Stimulated activated CD8-positive, alpha-beta memory T cell treated with anti-CD3 and anti-CD28 coated beads, Interleukin-15, amount 100 ng/mL, for 48 hours (primary cell): ENCODE measurements around the gene BOLA1.
"Not testable (repeated sequence)": the region's sequence is repeated elsewhere in the genome, so short reads cannot be mapped to it uniquely, and the experiment has no call there.

ENCODE experiments used
- DNase-seq, 2 donors: peaks; one replicate each; pipeline ENCODE4 v3.0.0-alpha.2; 2020; ENCODE audit warnings: low read depth in 2 of 2

The BOLA1 gene

DNA sequence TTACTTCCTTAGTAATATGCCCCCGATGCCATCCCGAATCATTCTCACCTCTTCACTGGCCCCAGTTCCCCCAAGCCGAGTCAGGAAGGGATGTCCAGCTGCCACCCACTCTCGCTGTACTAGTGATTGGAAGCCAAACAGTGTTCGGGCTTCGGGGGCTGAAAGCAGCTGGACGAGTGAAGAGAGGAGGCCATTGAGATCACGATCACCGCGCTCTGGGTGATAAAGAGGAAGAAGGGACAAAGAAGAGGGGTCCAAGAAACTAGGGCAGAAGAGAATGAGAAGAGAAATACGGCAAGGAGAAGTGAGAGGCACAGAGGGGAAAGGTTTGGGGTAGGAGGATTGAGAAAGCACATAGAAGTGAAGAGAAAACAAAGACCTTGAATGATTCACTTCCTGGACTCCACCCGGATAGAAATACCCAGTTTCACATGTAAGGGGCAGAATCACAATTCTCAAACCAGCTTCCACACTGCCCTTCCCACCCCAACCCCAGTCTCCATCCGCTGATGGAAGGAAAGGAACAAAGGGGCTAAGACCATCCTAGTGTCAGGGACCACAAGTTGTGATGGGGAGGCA is 31.9 kb downstream of the BOLA1 start:
- no peak for DNase-seq

DNA sequence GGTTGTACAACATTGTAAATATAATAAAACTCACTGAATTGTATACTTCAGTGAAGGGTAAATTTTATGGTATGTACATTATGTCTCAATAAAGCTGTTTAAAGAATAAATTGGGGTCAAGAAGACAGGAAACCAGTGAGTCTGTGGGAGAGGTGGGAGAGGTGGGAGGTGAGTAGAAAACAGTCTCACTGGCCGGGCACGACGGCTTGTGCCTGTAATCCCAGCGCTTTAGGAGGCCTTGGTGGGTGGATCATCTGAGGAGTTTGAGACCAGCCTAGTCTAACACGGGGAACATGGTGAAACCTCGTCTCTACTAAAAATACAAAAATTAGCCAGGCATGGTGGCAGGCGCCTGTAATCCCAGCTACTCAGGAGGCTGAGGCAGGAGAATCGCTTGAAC is 33.1 kb downstream of the BOLA1 start:
- no peak for DNase-seq

DNA sequence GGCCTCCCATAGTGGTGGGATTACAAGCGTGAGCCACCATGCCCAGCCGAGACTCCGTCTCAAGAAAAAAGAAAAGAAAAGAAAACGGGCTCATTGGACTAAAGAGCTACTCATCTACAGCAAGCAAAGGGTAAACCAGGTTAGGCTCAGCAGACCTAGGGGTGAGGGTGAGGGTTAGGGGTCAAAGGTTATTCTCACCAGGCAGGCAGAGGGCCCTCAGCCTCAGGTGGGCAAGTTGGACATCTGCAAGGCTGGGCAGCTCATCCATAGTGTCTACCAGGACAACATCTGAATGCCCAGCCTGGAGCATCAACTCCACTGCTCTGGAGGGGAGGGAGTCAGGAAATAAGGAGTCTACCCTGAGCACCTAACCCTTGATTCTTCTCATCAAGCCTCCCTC is 33.8 kb downstream of the BOLA1 start:
- no peak for DNase-seq

DNA sequence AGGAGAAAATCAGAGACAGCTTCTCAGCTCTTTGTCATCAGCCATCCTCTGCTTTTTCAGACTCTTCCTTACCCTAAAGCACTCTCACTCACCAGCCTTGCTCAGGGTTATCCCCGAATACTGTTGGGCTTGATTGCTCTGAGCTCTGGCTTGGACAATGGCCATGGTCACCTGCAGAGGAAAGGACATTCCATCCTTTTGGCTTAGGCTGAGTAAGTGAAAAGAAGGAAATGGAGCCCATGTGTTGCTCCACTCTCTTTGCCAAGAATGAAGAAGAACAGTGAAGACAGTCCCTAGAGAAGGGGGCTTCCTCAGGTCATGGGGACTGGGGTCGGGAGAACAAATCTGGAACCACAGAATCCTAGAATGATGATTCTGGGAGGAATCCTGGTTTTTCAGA is 35.0 kb downstream of the BOLA1 start:
- DNase-seq, result no peak

DNA sequence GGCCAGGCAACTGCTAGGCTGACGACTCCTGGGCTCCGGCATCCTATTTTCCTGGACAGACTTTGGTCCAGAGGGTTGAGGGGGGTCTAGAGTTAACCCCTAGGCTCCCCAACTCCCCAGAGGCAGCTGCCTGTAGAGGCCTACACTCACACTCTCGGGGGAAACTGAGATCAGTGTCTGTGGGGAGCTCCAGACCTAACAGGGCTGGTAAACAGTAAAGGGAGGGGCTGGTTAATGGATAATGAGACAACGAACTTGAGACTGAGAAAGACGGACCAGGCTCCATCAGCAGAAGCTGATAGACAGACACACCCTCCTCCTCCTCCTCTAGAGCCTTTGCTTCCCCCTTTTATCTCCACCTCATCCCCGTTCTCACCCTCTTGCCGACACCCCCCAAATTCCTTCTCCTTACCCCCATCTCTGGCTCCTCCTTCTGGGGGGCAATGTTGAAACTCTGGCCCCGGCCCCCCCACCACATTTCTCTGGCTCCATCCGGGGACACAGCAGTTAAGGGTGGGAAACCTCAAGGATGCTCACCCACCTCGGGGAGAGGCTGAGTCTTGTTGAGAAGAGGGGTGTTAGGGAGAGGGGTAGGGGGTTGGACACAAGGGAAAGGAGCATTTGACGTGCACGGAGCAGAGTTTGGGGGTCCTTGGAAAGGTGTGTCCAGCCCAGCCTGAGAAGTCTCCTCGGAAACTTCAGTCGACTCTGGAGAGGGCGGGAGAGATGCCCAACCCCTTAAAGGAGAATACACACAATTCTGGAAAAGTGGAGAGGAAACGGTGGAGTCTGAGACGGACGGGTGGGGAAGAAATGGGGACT is 37.0 kb downstream of the BOLA1 start, which contains the start of gene MTMR11:
Gene MTMR11, minus strand, starts transcription at position 710 of the 822 bp plus-strand sequence. Its CDS starts 232 bp downstream, at position 478.
- no peak for DNase-seq

DNA sequence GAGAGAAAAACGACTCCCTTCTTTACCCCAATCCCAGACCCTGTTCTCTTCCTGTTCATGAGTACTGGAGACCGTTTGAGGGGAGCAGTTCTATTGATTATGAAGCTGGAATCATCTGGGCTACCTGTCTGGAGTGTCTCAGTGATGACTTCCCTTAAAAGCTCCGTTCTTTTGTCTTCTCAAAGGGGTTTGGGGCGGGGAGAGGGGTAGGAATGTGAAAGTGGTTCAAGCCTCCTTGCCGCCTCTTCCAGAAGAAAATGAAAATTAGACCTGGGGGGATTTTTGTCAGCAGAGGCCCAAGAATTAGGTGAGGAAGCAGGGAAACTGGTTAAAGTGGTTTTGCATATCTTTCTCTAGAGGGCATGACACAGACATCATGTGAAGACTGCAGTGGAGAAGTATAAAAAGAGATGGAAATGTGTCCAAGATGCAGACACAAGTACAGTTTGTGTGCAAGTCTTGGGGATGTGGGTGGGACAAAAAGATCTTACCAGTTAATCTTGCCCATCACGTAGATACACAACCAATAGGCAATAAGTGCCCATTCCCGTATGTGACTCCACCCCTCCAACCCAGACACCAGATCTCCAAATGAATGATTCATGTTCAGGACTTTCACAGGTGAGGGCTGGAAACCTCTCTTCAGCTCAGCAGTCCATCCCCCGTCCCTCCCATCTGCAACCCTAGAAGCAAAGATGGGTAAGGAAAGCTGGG is 37.8 kb downstream of the BOLA1 start:
- DNase-seq, result no peak

DNA sequence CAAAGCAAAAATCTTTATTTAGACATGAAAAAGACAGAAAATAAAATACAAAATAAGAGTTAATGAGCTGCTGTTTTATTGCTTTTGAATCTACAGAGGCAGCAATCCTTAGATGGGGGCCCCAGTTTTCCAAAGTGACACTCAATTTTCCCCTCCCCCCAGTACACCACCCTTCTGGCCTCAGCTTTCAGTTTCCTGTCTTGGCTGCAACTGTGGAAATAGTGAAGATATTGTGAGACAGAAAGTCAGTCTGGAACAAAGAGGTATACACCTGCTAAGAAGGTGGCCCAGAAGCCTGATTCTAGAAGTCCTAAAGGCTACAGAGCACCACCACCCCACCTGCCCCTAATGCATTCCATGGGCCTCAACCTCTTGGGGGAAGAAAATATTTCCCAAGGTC is 38.4 kb downstream of the BOLA1 start:
- DNase-seq, result no peak

DNA sequence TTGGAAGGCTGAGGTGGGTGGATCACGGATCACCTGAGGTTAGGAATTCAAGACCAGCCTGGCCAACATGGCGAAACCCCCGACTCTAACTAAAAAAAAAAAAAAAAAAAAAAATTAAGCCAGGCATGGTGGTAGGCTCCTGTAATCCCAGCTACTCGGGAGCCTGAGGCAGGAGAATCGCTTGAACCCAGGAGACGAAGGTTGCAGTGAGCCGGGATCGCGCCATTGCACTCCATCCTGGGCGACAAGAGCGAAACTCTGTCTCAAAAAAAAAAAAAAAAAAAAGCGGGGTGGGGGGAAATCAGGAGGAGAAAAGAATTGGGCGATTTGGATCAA is 39.3 kb downstream of the BOLA1 start:
- not testable (repeated sequence) for DNase-seq

DNA sequence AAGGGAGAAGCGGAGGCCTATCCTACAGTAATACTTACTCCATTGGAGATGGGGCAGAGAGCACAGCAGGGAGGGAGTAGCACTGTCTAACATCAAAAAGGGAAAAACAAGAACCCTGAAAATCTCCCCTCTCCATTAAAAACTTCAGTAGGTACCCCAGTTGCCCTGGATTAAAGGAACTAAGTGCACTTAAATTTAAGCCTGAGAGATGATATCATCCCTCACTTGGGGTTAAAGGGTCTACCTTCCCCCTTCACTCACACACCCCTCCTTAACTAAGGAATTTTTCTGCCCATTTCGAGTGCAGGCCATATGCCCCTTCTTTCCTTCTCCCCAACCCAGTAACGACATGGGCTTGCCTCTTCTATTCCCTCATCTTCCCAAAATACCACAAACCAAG is 41.1 kb downstream of the BOLA1 start:
- DNase-seq, result no peak

DNA sequence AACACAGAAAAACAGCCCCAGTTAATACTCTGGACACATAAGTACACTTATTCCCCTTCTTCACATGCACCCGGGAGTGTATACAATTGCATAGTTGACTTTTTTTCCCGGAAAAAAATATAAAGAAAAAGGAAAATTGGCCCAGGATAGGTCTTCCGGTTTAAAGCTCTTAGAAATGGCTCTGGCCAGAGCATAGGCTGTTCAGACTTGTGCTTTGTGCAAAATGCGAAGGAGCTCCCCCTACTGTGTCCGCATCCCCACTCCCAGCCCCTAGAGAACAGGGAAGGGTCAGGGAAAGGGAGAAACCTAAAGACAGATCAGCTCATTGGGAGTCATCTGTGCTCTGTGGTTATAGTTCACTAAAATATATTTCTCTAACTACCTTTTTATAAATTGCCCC is 42.8 kb downstream of the BOLA1 start:
- DNase-seq, result no peak

DNA sequence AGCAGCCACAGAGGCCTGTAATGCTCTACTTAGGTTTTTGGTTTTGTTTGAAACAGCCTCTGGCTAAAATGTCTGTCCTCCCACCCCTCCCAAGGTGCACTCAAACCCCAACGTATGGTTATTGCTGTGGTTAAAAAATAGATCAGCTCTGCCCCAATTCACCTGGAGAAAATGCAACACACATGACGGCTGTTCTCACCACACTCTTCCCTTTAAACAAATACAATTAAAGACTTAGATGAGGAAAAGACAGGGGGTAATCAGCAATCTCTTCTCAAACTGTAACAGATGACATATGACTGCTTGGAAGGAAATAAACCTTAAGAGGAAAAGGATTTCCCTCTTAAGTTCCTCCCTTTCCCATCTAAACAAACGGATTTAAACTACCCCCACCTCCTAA is 43.5 kb downstream of the BOLA1 start:
- DNase-seq, result no peak

DNA sequence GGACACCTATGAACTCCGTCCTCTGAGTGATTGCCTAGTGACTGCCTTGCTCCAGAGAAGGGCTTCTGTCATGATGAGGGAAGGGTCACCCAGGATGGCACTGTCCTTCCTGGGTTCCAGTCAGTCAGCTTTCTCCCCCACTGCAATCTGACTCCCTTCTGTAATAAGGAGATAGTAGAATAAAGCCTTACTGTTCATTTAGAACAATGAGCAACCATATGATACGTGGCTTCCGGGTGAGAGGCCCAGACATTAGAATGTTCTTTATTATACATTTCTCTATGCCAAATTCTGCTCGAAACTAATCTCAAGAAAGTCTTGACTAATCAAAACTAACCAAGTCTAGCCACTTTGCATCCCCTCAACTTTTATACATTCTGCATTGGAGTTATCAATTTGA is 45.8 kb downstream of the BOLA1 start:
- DNase-seq, result no peak

DNA sequence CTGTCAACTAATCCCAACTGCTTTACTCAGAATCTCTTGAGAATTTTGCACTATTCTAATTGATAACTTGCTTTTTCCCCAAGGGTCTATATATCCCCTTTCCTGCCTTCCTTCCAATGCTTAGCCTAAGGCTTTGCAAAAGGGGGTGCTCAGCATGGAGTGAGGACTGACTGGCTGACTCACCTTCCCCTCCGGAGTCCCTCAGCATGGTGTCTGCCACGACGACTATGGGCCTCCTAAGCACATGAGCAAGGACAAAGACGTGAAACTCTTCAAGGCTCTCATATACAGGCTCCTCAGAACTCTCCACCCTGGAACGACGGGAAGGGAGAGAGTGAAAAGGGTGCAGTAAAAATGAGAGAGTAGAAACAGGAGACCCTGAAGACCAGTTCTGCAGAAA is 50.5 kb downstream of the BOLA1 start:
- no peak for DNase-seq
